Stomach (tissue), 4 donors: ENCODE results near the gene PDZD11.

Source experiments
- CTCF ChIP-seq, 7 experiments: fragments of 450-650 bp in 4 of 7; fragments of 200-600 bp in 3 of 7; sonication (generic) in 3 of 7; IDR thresholded peaks; one replicate each; pipeline ENCODE4 v1.5.1; 2016 to 2019; ENCODE audit warnings: antibody characterized with exemption in 7 of 7, control low read depth in 2 of 7, mild to moderate bottlenecking in 1 of 7
- POLR2A ChIP-seq, 4 donors: fragments of 450-650 bp; IDR thresholded peaks; one replicate each; pipeline ENCODE4 v1.6.1; 2016; ENCODE audit warnings: antibody characterized with exemption in 4 of 4, control low read depth in 2 of 4, mild to moderate bottlenecking in 1 of 4, moderate library complexity in 1 of 4

GRCh38 chrX:70324326-70324725 lies 34.6 kb upstream of the PDZD11 start:
- TF ChIP-seq CTCF (IDR thresholded peaks at IDR 0.05) (no peak), POLR2A (IDR thresholded peaks at IDR 0.05) (no peak)
